ENCODE results near the gene SEMA5B. TPM values are rescaled to one million over a fixed set of nuclear protein-coding genes. Genes with fewer than 3 reads are reported as not detected.

SEMA5B gene
- total and polyA plus RNA-seq, 2 of the 4 experiments (the other 2 are of a cell fraction), result not detected

- WGBS, 2 experiments (ENCODE audit: extremely low coverage in 2 of 2, insufficient read length in 1 of 2), result 6% methylated on average over 7 of the region's 14 CpGs; no CpG with 5 or more reads in 1 of the 2 experiments
Measured at GRCh38 chr3:122977746-122978466, 49.7 kb downstream of the SEMA5B start.

More at GRCh38 chr3:122977746-122978466, 49.7 kb downstream of the SEMA5B start:
- no peaks in the 10 kb centered on the region for H3K36me3 ChIP-seq (ENCODE audit: control insufficient read depth, insufficient read depth, low read length)
- dilution Hi-C loops (cut with HindIII; ENCODE audit: low sequenced_read_pairs, unreplicated experiment) (no loop called here), intact Hi-C loops (cut with micrococcal nuclease) (no loop called here), in situ Hi-C loops (cut with MboI; ENCODE audit: low sequenced_read_pairs) (no loop called here)
- H4K8ac ChIP-seq (ENCODE audit: low read depth in 2 of 2, low read length in 2 of 2), result peak overlapping the region; percentile 26 to 38; a peak in 3 of 4 replicates
- no peak overlapping the region for H3K4ac ChIP-seq (ENCODE audit: low read depth, low read length)
- H3K56ac ChIP-seq (ENCODE audit: extremely low read depth, insufficient read depth, low read length), result no peak overlapping the region
- peak overlapping the region; percentile 24 for H2BK5ac ChIP-seq (ENCODE audit: low read depth, low read length, poor library complexity, severe bottlenecking)
- ChIA-PET POLR2A (ENCODE audit: unreplicated experiment) (no interaction called here), CTCF (no interaction called here)
- H3K23ac ChIP-seq (ENCODE audit: low read depth, low read length), result no peak overlapping the region
- H2AK5ac ChIP-seq (ENCODE audit: low read depth, low read length), result no peak overlapping the region
- H2BK120ac ChIP-seq (ENCODE audit: low read depth, low read length), result no peak overlapping the region
- peak overlapping the region; percentile 79 for H2AFZ ChIP-seq (replicated peaks; ENCODE audit: low read length, poor library complexity)
- H4K5ac ChIP-seq (ENCODE audit: low read depth, low read length), result peak overlapping the region; percentile 52; the same call in 1 of the 2 replicates
- H4K91ac ChIP-seq (ENCODE audit: insufficient read depth, low read depth, low read length), result peak overlapping the region; percentile 6; the same call in 1 of the 2 replicates
- H3K9me1 ChIP-seq (ENCODE audit: insufficient read depth, low read length), result no peaks in the 10 kb centered on the region
- DNase-seq, result peak; percentile 84
- no peak overlapping the region for H3K14ac ChIP-seq (replicated peaks; ENCODE audit: low read depth, low read length)
- no TSS peak for BruUV-seq (replicated peaks)
- H3K9ac ChIP-seq (ENCODE audit: low read depth, low read length), result no peak overlapping the region
- peaks cover 20% of the 10 kb centered on the region for H3K4me1 ChIP-seq (ENCODE audit: control insufficient read depth, insufficient read depth, low read length)
- no peak overlapping the region for H2BK15ac ChIP-seq (ENCODE audit: low read depth, low read length)
- ATAC-seq (ENCODE audit: low read depth), result peak; percentile 75
- TF ChIP-seq CHD1 (IDR thresholded peaks at IDR 0.05; ENCODE audit: low read depth, low read length) (no peak), POLR2A (IDR thresholded peaks at IDR 0.05; ENCODE audit: low read depth, low read length) (no peak), RCOR1 (IDR thresholded peaks at IDR 0.05; ENCODE audit: insufficient replicate concordance, low read length) (no peak), USF2 (IDR thresholded peaks at IDR 0.05; ENCODE audit: low read depth, low read length) (no peak), SMC3 (IDR thresholded peaks at IDR 0.05; ENCODE audit: low read depth, low read length) (no peak), MAZ (IDR thresholded peaks at IDR 0.05; ENCODE audit: borderline replicate concordance, low read depth, low read length) (no peak), FOS (IDR thresholded peaks at IDR 0.05; ENCODE audit: low read depth, low read length) (no peak), NFE2L2 (IDR thresholded peaks at IDR 0.05; ENCODE audit: low read depth, low read length) (no peak), RAD21 (IDR thresholded peaks at IDR 0.05; ENCODE audit: low read length) (no peak), BHLHE40 (IDR thresholded peaks at IDR 0.05; ENCODE audit: low read depth, low read length) (no peak), CTCF (conservative IDR thresholded peaks at IDR 0.05; ENCODE audit: low read depth, low read length) (no peak), MAFK (IDR thresholded peaks at IDR 0.05; ENCODE audit: low read depth, low read length) (no peak), MXI1 (IDR thresholded peaks at IDR 0.05; ENCODE audit: borderline replicate concordance, low read depth, low read length) (no peak), ELK1 (IDR thresholded peaks at IDR 0.05; ENCODE audit: borderline replicate concordance, low read depth, low read length) (no peak), CEBPB (IDR thresholded peaks at IDR 0.05; ENCODE audit: low read depth, low read length) (no peak), RFX5 (IDR thresholded peaks at IDR 0.05; ENCODE audit: low read depth, low read length) (no peak)
- H3K4me3 ChIP-seq (ENCODE audit: insufficient read depth, low read depth, low read length), result no peak overlapping the region
- H2AK9ac ChIP-seq (replicated peaks; ENCODE audit: low read depth, low read length, poor library complexity), result peak overlapping the region; percentile 9
- H2BK20ac ChIP-seq (ENCODE audit: low read depth, low read length), result no peak overlapping the region
- no peak overlapping the region for H3K27ac ChIP-seq (ENCODE audit: insufficient read depth, low read length)
- no peaks in the 10 kb centered on the region for H3K79me1 ChIP-seq (ENCODE audit: low read depth in 1 of 2, low read length in 2 of 2)
- H3K18ac ChIP-seq (ENCODE audit: low read depth, low read length), result no peak overlapping the region
- H3K9me3 ChIP-seq (ENCODE audit: control insufficient read depth, insufficient read depth, low read length), result no peaks in the 10 kb centered on the region
- H3K27me3 ChIP-seq (ENCODE audit: control insufficient read depth, insufficient read depth, low read length), result peaks cover 22% of the 10 kb centered on the region
- no peaks in the 10 kb centered on the region for H4K20me1 ChIP-seq (ENCODE audit: insufficient read depth, low read length)
- no peak overlapping the region for H3K4me2 ChIP-seq (ENCODE audit: low read depth, low read length)

All from IMR-90 (cell line).